HT1080 (cell line): ENCODE measurements around the gene EPRS1. TPM values are rescaled to one million over a fixed set of nuclear protein-coding genes. Genes with fewer than 3 reads are reported as not detected.
A peak's percentile ranks its signal among the peaks of the same experiment; 100 is the strongest.
"Not testable (repeated sequence)": the region's sequence is repeated elsewhere in the genome, so short reads cannot be mapped to it uniquely, and the experiment has no call there.

Experiments used
- DNase-seq: peaks from one replicate; pipeline ENCODE4 v3.0.0-alpha.2; 2015; ENCODE audit warnings: low read depth
- total RNA-seq: library from RNA; depleted of rRNA; stranded (reverse); fragments of >200 nt; shearing (Covaris generic); gene quantifications from 2 replicates; pipeline ENCODE4 v1.2.3, GENCODE V29; 2014; rRNA removed

EPRS1 gene
- total RNA-seq, 1 experiment from 2014 or later, result 95.3 TPM

DNA sequence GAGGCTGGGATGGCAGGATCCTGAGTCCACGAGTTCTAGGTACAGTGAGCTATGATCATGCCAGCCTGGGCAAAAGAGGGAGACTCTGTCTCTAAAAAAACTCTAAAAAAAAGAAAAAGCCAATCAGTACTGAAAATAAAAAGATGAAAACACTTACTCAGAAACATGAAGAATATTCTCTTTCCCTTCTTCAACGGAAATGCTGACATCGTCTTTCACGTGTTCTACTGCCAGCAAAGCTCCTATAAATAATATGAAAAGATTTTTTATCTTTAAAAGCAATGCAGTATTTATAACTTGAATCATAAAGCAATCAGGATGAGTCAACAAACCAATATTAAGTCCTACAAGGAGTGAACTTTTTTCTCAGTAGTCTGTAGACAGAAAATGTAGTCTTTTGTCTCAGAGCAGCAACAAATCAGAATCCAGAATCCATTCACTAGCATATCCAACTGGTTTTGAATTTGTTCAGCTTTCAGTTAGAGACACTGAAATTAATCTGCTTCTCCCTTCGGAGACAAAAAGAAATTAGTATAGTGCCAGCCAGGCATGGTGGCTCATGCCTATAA lies 6.2 kb downstream of the EPRS1 start:
- DNase-seq, result no peak

DNA sequence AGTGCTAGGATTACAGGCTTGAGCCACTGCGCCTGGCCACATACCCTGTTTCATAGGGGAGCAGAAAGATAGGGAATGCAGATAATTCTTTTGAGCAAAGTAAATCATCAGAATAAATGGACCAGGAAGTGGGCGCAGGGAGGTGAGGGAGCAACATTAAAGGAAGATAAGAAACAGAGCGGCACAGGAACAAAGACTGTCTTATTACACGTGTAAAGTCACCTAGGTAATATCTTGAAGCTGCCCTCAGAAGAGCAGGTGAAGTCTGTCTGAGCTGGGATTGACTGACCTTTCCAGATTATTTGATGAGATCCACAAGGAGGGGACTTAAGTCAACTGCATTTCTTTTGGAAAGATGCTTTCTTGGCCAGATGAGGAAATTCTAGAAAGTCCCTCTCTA lies 7.7 kb downstream of the EPRS1 start:
- no peak for DNase-seq

DNA sequence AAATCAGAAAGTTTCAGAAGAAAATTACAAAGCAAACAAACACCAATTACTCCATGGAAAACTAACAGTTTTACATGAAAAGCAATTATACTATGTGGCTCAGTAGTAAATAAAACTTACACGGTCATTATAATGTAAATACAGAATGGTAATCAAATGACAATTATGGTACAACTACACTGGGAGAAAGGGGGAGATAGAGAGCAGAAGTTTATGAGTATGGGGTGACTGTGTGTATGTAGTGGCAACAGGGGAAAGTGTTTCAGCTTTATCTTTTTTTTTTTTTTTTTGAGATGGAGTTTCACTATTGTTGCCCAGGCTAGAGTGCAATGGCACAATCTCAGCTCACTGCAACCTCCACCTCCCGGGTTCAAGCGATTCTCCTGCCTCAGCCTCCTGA lies 8.5 kb downstream of the EPRS1 start:
- DNase-seq, result not testable (repeated sequence)

DNA sequence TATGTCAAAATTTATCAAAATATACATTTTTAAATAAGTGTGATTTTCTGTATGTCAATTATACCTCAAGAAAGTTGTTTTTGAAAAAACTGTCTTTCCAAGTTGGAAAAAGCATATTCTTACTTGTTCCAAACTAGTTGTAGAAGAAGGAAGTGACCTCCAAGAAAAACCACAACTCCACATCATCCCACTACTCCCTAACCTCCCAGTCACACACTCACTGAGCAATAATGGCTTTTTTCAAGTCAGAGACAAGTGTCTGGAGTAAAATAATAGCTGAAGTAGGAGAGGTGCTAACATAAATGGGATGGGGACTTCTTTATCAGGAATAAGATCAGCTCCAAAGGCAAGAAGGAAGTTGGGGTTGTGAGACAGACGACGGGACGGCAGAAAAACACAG lies 13.4 kb downstream of the EPRS1 start:
- DNase-seq, result no peak

DNA sequence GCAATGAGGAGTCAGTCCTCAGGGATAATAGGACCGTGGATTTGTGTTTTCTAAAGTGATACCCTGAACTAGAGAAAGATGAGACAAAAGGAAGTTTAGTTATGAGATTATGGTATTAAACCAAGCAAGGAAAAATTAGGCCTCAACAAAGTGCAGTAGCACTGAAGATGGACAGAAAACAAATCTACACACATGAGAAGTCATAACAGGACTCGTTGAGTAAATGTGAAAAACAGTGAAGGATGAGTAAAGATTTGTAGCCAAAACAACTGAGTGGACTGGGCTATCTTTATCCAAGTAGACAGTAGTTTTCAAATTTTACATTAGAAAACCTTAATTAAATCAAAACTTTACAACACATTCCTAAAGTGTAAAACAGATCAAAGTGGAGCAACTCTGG lies 15.0 kb downstream of the EPRS1 start:
- DNase-seq, result no peak

DNA sequence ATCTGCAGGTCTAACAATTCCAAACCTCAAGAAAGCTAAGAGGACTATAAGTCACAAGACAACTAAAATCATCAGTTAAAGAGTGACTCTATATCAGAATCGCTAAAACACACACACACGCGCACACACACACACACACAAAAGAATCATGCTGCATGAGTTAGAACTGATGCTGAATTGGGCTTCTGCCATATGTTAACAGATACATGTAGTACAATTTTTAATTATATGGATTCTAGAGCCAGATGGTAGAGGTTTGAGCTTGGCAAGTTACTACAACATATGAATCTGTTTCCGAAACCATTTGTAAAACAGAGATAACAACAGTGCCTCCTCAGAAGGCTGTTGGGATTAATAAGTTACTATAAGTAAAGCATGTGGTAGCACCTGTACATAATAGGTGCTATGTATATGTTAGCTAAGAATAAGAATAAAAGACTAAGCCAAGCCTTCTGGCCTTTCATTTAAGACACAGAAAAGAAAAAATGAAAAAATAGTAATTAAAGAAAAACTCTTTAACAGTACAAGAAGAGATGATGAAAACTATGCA lies 17.9 kb downstream of the EPRS1 start:
- DNase-seq, result no peak

DNA sequence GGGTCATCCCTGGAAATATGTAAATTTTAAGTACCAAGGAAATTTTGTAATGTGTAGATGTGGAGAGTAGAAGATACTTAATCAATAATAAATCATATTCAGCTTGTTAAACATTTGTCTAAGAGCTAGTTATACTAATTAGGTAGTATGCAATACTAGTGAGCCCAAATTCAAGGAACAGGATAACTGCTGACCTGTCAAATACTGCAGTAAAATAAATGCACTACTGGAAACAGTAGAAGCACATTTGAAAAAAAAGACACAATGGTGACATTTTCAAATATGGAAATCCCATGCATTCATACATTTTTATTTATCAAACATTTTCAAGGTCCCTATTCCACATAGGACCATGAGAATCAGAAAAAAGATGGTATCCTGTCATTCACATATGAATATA lies 27.2 kb downstream of the EPRS1 start:
- no peak for DNase-seq

DNA sequence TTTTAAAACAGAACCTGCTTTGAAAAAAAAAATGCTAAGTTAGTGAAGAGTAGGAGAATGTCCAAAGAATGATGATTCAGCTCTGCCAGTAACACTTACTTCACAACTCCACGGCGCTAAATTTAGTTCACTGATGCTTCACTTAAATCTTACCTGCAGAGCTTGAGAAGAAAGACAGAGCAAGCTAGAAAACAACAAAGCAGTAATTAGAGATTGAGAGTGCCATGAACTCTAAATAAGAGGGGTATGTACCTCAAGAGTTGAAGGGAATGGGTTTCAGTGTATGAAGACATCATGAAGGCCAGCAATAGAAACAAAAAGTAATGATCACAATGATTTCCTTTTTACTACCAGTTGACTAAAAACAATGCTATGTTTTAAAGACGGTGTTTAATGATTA lies 32.8 kb downstream of the EPRS1 start:
- DNase-seq, result no peak

DNA sequence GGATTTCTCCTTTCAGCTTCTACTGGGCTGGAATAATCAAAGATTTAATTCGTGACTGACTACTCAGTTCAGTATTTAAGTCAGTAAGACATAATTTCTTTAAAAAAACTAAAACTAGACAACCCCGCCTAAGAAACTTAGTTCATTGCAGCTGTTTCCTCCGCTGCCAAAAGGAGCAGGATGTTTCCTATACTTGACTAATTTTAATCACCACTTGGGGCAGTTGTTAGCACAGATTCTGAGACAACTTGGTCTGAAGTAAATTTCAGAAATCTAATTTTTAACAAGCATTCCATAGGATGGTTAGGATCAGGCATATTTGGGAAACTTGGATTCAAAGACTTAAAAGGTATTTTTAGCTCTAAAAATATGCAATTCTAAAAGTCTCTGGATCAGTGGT lies 34.0 kb downstream of the EPRS1 start:
- DNase-seq, result no peak

DNA sequence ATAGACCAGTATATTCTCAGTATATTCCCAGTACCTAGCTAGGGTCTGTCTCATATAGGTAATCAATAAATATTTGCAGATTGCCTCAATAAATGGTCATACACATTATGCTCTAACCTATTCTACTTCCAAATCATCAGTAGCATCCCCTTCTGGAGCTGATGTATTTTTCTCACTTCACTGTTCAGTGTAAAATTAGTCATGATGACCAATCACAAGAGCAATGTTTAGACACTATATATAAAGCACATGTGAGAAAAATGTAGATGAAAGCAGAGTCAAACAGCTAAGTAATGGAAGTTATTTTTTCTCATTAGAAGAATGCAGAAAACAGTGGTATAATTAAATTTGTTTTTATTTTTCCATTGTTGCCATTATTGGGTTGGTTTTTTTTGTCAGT lies 34.7 kb downstream of the EPRS1 start:
- no peak for DNase-seq

DNA sequence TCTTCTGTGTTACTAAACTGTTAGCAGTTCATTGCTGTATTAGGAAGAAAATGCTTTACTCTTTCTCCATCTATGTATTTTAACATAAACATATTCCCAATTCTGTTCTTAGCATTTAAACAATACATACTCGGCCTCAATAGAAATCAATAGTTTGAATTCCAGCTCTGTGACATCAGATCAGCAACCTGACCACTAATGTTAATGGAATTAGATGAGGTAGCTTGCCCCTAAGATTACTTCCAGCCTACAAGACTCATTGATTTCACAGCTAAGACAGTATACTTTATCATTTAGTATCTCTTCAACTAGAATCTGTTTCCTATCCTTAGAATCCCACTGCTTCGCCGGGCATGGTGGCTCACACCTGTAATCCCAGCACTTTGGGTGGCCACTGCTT lies 38.9 kb downstream of the EPRS1 start:
- no peak for DNase-seq

DNA sequence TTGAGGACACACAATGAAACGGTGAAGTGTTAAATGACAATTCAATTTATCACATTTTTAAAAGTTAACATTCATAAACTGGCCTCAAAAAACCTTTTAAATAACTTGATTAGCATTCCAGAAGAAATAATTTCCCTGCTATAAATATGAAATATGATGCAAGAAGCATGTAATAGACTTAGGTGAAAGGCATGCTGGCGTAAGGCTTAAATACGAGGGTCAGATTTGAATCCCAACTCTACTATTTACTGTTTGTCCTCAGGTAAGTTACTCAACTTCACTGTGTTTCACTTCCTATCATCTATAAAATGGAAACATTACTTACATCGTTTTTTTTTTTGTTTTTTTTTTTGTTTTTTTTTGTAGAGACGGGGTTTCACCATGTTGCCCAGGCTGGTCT lies 40.8 kb downstream of the EPRS1 start:
- no peak for DNase-seq

DNA sequence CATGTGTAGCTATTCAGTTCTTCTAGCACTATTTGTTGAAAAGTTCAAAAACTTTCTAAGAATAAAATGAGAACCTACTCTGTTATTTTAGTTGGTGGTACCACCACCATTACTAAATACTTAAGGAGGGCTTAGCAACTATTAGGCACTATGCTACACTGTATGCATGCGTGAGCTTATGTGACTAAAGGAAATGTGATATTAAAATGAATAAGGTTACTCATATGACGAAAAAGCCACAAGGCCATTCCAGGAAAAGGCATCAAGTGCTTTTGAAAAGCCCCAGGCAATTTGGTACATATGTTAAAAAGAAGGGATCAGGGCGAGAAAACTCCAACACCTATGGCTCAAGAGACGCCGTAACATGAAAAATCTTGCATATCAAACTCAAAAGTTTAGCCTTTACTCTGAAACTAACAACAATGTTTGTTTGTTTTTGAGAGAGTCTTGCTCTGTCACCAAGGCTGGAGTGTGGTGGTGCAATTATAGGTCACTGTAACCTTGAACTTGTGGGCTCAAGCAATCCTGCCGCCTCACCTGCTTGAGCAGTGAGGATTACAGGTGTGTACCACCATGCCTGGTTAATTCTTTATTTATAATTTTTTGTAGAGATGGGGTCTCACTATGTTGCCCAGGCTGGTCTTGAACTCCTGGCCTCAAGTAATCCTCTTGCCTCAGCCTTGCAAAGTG lies 42.5 kb downstream of the EPRS1 start:
- DNase-seq, result no peak

DNA sequence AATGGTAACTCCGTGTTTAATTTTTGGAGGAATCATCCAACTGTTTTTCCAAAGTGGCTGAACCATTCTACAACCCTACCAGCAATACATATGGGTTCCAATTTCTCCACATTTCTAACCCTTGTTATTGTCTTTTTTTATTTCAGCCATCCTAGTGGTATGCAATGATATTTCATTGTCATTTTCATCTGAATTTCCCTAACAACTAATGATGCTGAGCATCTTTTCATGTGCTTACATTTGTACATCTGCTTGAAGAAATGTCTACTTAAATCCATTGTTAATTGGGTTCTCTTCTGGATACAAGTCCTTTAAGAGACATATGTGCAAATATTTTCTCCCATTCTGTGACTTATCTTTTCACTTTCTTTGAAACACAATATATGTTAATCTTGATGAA lies 43.3 kb downstream of the EPRS1 start:
- DNase-seq, result no peak

DNA sequence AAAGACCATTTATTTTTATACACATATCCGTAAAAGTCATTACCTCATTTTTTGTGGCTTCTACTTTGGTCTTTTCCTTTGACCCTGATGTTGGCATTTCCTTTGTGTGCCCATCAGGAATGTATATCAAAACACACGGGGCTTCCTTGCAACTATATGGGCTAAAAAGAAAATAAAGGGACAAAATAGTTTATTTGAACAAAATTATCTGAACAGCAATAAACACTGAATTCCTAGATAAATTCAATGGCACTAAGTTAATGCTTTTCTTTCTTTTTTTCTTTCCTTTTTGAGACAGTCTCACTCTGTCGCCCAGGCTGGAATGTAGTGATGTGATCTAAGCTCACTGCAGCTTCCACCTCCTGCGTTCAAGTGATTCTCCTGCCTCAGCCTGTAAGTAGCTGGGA lies 45.2 kb downstream of the EPRS1 start:
- DNase-seq, result peak; percentile 13

DNA sequence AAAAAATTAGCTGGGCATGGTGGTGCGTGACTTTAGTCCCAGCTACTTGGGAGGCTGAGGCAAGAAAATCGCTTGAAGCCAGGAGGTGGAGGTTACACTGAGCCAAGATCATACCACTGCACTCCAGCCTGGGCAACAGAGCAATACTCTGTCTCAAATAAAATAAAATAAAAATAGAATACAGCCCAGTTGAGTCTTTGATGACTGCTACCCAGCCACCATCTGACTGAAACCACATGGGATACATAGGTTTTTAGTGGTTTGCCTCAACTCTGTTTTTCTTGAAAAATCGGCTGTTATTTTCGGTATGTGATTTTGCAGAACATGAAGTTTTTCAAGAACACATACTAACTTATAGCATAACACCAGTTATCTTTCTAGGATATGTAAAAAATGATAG lies 46.5 kb downstream of the EPRS1 start:
- no peak for DNase-seq

Other genes with a start within 250 kb of the EPRS1 start
- not detected in 2 replicates for gene SLC30A10, start 117.9 kb downstream of the EPRS1 start, total RNA-seq
- 27.4 and 29.2 TPM in 2 replicates for gene BPNT1, start 43.3 kb upstream of the EPRS1 start, total RNA-seq
- gene IARS2, start 47.6 kb upstream of the EPRS1 start, total RNA-seq, result 87.0 and 104 TPM in 2 replicates
- gene RAB3GAP2, start 225.9 kb upstream of the EPRS1 start, total RNA-seq, result 16.6 and 17.1 TPM in 2 replicates